NK-92 (cell line): Measurements from ENCODE around the gene ATP8B1.

Experiments
- DNase-seq: peaks from one replicate; lab custom pipeline; 2025; ENCODE audit not compliant: unreplicated experiment; lab: John Stamatoyannopoulos, UW

ATP8B1 gene

DNA sequence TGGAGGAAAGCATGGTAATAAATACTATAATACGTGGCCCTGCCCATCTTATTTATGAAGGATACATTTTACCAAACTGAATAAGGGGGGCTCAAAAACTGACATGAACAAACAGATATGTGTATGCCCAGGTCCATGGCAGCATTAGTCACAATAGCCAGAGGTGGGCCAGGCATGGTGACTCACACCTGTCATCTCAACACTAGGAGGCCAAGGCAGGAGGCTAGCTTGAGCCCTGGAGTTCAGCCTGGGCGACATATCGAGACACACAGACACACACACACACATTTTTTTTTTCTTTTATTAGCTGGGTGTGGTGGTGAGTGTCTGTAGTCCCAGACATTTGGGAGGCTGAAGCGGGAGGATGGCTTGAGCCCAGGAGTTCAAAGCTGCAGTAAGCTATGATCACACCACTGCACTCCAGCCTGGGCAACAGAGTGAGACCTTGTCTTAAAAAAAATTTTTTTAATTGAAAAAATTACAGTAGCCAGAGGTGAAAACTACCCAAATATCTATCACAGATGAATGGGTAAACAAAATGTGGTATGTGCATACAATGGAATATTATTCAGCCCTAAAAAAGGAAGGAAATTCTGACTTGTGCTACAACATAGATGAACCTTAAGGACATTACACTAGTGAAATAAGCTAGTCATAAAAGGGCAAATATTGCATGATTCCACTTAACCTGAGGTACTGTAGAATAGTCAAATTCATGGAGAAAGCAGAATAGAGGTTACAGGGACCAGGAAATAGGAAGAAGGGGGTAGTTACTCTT, 8.0 kb downstream of the ATP8B1 start:
- no peak for DNase-seq

GRCh38 chr18:57793302-57793986, 9.7 kb downstream of the ATP8B1 start:
- DNase-seq: no peak

DNA sequence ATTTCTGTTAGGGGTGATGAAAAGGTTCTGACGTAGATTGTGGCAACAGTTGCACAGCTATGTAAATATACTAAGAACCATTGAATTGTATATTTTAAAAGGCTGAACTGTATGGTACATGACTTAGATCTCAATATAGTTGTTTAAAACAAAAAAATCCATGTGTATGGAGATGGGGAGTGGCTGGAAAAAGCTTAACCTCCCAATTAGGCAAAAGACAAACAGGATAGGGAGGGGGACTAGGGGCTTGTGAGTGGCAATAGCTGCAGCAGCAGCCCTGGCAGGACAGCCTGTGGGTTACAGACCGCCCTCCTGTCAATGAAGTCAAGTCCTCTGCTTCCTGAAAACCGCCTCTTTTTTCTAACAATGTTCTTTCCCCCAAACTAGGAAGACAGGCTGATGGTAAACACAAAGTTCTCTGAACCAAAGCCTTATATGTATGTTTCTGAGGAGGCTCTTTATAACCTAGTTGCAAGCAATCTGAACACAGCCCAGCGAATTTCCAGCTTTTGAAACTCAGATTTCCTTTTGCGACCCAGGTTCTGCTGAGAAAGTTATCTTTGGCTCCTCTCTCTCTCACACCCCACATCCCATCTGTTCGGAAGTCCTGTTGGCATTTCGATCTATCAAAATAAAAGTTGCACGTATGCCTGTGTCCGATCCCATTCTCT, 10.3 kb downstream of the ATP8B1 start:
- DNase-seq: no peak

GRCh38 chr18:57791911-57792310, 11.2 kb downstream of the ATP8B1 start:
- DNase-seq: no peak

DNA sequence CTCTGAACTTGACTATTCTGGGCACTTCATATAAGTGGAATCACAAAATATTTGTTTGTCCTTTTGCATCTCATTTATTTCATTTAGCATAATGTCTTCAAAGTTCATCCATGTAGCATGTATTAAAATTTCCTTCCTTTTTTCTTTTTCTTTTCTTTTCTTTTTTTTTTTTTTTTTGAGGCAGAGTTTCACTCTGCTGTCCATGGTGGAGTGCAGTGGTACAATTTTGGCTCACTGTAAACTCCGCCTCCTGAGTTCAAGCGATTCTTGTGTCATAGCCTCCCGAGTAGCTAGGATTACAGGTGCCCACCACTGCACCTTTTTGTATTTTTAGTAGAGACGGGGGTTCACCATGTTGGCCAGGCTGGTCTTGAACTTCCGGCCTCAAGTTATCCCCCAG, 11.9 kb downstream of the ATP8B1 start:
- no peak for DNase-seq

- DNase-seq: no peak
These were observed 12.8 kb downstream of the ATP8B1 start for GRCh38 chr18:57790316-57790715.

GRCh38 chr18:57789759-57790158, 13.4 kb downstream of the ATP8B1 start:
- no peak for DNase-seq

DNA sequence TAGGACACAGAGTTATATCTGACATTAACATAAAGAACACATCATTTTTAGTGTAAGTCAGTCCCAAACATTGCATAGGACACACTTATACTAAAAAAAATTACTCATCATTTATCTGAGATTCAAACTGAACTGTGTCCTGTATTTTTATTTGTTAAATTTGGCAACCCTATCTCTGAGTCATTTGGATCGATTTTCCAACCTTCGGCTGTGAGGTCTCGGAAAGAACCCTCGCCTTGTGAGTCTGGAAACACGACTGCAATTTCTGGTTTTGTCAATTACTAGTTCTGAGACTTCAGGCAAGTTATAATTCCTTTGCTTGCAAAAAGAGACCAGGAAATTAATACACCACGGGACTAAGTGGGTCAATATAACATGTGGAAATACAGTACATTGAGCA, 14.0 kb downstream of the ATP8B1 start:
- no peak for DNase-seq

- DNase-seq: no peak
These were observed 15.9 kb downstream of the ATP8B1 start for GRCh38 chr18:57787068-57787685.

- DNase-seq: no peak
These were observed 17.2 kb downstream of the ATP8B1 start for GRCh38 chr18:57785751-57786437.

DNA sequence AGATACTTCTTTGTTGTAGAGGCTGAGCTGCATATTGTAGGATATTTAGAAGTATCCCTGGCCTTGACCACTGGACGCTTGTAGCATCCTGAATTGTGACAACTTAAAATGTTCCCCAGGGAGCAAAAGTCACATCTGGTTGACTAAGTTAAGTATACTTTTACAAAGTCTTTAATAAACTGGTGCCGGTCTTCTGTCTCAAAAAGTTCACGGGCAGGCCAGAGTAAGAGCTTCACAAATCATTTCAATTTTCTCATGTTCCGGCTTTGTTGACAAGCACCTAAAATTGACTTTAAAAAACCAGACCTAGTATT, 18.4 kb downstream of the ATP8B1 start:
- DNase-seq: no peak

DNA sequence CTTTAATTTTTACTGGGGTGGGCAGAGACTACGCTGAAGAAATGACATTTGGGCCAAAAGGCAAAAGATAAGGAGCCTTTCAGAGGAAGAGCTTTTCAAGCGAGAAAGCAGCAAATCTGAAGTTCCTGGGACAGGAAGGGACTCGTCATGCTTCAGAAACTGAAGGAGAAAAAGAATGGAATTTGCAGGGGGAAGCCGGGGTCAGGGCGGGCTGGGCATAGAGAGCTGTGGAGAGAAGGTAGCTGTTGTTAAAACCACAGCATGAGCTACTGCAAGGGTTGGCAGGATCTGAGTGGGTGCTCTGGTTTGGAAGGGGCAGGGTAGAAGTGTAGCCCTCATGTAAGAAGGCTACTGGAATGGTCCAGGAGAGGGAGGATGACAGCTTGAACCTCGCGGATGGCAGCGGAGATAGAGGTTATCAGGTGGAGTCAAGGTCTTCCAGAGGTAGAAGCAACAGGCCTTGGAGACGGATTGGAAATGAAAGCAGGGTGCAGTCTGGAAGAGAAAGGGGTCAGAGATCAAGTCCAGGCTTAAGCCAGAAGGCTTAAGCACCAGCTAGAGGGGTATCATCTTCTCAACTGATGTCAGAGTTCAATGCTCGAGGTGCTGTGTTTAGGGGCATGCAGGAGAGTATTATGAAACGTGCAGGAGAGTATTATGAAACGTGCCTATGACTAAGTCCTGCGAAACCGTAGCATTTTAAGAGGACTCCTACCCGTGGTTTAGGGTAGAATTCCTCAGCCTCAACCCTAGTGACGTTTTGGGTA, 18.9 kb downstream of the ATP8B1 start:
- DNase-seq: no peak

DNA sequence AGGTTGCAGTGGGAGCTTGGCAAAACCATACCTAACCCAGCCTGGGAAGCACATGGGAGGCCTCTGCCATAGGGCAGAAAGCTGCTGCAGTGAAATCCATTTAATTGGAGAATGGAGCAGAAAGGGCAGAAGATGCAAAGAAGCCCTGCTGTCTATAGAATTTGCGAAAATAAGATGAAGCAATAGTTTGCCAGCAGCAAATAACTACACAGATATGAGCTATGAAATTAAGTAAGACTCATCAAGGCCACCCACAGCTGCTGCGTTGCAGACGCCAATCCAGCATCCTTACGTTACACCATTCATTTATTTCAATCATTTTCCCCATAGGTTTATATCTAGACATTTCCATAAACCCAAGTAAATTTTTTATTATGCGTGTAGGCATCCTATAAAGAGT, 21.1 kb downstream of the ATP8B1 start:
- DNase-seq: no peak

DNA sequence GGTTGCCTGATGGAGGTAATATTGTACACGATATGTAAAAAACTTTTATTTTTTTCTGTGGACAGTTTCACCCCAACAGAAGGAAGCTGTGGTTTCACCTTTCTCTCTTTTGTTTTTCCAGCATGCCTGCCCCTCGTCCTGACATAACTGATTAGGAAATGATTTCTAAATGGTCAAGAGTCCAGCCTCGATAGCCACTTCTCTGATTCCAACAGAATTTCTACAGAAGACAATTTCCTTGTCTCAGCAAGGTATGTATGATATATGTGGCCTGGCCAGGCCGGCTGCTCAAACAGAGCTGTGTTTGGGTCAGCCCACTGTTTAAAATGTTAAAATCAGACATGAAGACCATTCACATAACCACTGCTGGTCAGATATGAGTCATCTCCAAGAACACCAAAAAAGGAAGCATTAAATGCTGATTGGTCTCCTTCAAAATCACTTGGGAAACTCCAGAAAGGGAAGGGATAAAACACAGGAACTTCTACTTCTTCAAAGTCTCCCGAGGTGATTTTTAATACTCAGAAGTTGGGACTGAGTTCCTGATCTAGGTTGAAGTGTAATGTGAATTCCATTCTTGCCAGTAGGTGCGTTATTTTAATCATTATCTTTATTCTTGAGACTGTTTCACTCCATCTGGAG, 22.3 kb downstream of the ATP8B1 start:
- DNase-seq: no peak

GRCh38 chr18:57780318-57780705, 22.8 kb downstream of the ATP8B1 start:
- no peak for DNase-seq

GRCh38 chr18:57776767-57777166, 26.3 kb downstream of the ATP8B1 start:
- no peak for DNase-seq

- DNase-seq: no peak
These were observed 26.8 kb downstream of the ATP8B1 start for GRCh38 chr18:57776354-57776753.

- no peak for DNase-seq
These were observed 27.2 kb downstream of the ATP8B1 start for GRCh38 chr18:57775937-57776336.

- no peak for DNase-seq
These were observed 30.7 kb downstream of the ATP8B1 start for GRCh38 chr18:57772387-57772799.

DNA sequence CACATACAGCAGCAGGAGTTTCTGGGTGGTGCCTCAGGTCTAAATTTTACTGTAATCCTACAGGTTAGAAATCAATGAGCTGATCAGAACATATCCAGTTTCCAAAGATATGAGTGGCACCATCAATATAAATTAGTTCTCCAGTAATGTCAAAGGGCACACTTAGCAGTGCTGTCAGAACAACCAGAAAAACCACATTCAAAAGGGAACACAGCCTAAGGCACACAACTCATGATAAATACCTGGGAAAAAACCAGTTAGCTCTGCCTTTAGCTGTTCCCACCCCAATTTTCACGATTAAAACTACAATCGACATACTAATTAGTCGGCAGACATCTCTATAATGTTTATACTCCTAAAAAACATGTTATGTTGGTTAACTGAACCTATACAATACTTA, 31.5 kb downstream of the ATP8B1 start:
- no peak for DNase-seq
